ENCODE results near the gene DEK. TPM values are rescaled to one million over a fixed set of nuclear protein-coding genes. Genes with fewer than 3 reads are reported as not detected.

The DEK gene
- total and polyA plus RNA-seq, 2 of the 13 experiments (the other 11 are each of a cell fraction or from before 2014, with no cell fraction given), result 53.2 to 276 TPM

GRCh38 chr6:18264923-18265377, 620 bp upstream of the DEK start (continued):
- no peak for TF ChIP-seq ZNF335 (CRISPR knock-in tag; IDR thresholded peaks at IDR 0.05)
- no peak for TF ChIP-seq MTF2 (CRISPR knock-in tag; IDR thresholded peaks at IDR 0.05; ENCODE audit: borderline replicate concordance)
- no peak for TF ChIP-seq ZBTB8A (CRISPR knock-in tag; IDR thresholded peaks at IDR 0.05; ENCODE audit: borderline replicate concordance, low read depth)
- TF ChIP-seq AKAP8 (CRISPR knock-in tag; IDR thresholded peaks at IDR 0.05), result 0 out of 2 replicates have a peak, but pooled peaks have one; percentile 11
- 0 out of 2 replicates have a peak, but pooled peaks have one; percentile 17 for TF ChIP-seq KAT7 (CRISPR knock-in tag; IDR thresholded peaks at IDR 0.05; ENCODE audit: borderline replicate concordance)
- TF ChIP-seq ELF4 (CRISPR knock-in tag; IDR thresholded peaks at IDR 0.05; ENCODE audit: borderline replicate concordance), result peak; percentile 83
- TF ChIP-seq ZBTB43 (CRISPR knock-in tag; conservative IDR thresholded peaks at IDR 0.05), result no peak
- TF ChIP-seq, protein P1, sequence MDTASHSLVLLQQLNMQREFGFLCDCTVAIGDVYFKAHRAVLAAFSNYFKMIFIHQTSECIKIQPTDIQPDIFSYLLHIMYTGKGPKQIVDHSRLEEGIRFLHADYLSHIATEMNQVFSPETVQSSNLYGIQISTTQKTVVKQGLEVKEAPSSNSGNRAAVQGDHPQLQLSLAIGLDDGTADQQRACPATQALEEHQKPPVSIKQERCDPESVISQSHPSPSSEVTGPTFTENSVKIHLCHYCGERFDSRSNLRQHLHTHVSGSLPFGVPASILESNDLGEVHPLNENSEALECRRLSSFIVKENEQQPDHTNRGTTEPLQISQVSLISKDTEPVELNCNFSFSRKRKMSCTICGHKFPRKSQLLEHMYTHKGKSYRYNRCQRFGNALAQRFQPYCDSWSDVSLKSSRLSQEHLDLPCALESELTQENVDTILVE (CRISPR knock-in tag; IDR thresholded peaks at IDR 0.05), result no peak
- no peak for TF ChIP-seq CBX2 (IDR thresholded peaks at IDR 0.05; ENCODE audit: low read depth, low read length)
- TF ChIP-seq CBX2 (CRISPR knock-in tag; IDR thresholded peaks at IDR 0.05; ENCODE audit: low read depth), result no peak
- peak; percentile 32; the same call in 1 of the 2 replicates for TF ChIP-seq ZGPAT (CRISPR knock-in tag; IDR thresholded peaks at IDR 0.05)
- TF ChIP-seq USF2 (IDR thresholded peaks at IDR 0.05; ENCODE audit: low read depth, low read length), result no peak
- no peak for TF ChIP-seq USF2 (CRISPR knock-in tag; IDR thresholded peaks at IDR 0.05; ENCODE audit: borderline replicate concordance)
- TF ChIP-seq SAFB2 (CRISPR knock-in tag; IDR thresholded peaks at IDR 0.05; ENCODE audit: borderline replicate concordance, low read depth), result no peak
- no peak for TF ChIP-seq RBAK (CRISPR knock-in tag; IDR thresholded peaks at IDR 0.05)
- no peak for TF ChIP-seq DNMT1 (CRISPR knock-in tag; IDR thresholded peaks at IDR 0.05)
- no peak for TF ChIP-seq KLF16 (CRISPR knock-in tag; IDR thresholded peaks at IDR 0.05)
- TF ChIP-seq ZNF816 (CRISPR knock-in tag; IDR thresholded peaks at IDR 0.05; ENCODE audit: borderline replicate concordance), result no peak
- no peak for TF ChIP-seq ATM (IDR thresholded peaks at IDR 0.05; ENCODE audit: borderline replicate concordance)
- TF ChIP-seq KDM3A (CRISPR knock-in tag; IDR thresholded peaks at IDR 0.05; ENCODE audit: low read depth), result no peak
